ENCODE measurements around the gene DPY30.

DPY30 gene

DNA sequence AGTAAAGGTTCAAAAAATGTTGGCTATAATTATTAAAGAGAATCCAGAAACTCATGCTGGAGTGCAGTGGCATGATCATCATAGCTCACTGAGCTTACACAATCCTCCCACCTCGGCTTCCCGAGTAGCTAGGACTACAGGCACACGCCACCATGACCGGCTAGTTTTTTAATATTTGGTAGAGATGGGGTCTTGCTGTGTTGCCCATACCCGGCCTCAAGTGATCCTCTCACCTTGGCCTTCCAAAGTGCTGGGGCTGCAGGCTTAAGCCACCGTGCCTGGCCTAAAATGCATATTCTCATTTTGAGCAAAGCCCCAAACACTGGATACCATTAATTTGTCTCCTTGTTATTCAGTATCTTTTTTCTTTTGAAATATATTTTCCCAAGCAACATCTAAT is 61.2 kb downstream of the DPY30 start:
- TF ChIP-seq CTCF (IDR thresholded peaks at IDR 0.05; ENCODE audit: low read depth, low read length, missing control alignments) = no peak
- DNase-seq = no peak
- H3K27me3 ChIP-seq (replicated peaks) = no peaks in the 10 kb centered on the region
- no peak overlapping the region for H3K27ac ChIP-seq
- H3K4me3 ChIP-seq (ENCODE audit: low read depth, low read length) = no peak overlapping the region
- in situ Hi-C loops (cut with HindIII; ENCODE audit: low pct_ligation_motif_present, low sequenced_read_pairs) = no loop called here
- H3K36me3 ChIP-seq (replicated peaks) = no peaks in the 10 kb centered on the region

Measured in brain microvascular endothelial cell (primary cell).